SK-N-SH (cell line): Measurements from ENCODE around the gene KY. TPM values are rescaled to one million over a fixed set of nuclear protein-coding genes. Genes with fewer than 3 reads are reported as not detected.

Experiments
- CTCF ChIA-PET: fragments of 300-600, 350-600 bp; formaldehyde crosslinking; extraction: SDS; loops from one replicate; lab custom pipeline; 2021; lab: Yijun Ruan, JAX
- POLR2A ChIA-PET: fragments of 350-600 bp; sonication (Branson Sonifier 250); formaldehyde crosslinking; extraction: SDS; loops from one replicate; lab custom pipeline; 2020; ENCODE audit warnings: antibody characterized with exemption, inconsistent platforms; lab: Yijun Ruan, JAX
- DNase-seq: peaks from one replicate; pipeline ENCODE4 v3.0.0; 2012
- H2AFZ ChIP-seq: fragments of 200-600 bp; sonication (generic); 2 replicates; pipeline ENCODE4 v1.8.1; 2016; ENCODE audit warnings: antibody characterized with exemption, mild to moderate bottlenecking, low read depth
- H3F3A ChIP-seq: fragments of 200-600 bp; sonication (generic); replicated peaks from 2 replicates; pipeline ENCODE3; 2016; ENCODE audit warnings: antibody characterized with exemption, mild to moderate bottlenecking; ENCODE audit not compliant: insufficient read depth
- H3K27ac ChIP-seq, 2 experiments: fragments of 200-500 bp in 1 of 2; fragments of 200-600 bp in 1 of 2; sonication (Bioruptor generic) in 1 of 2; sonication (generic), shearing (Covaris generic) in 1 of 2; 2 replicates each; pipeline versions ENCODE4 v1.5.1 to v1.6.1; 2014 to 2016; ENCODE audit warnings: low read depth in 2 of 2, inconsistent platforms in 1 of 2, low read length in 1 of 2, mild to moderate bottlenecking in 1 of 2, mixed read lengths in 1 of 2
- H3K27me3 ChIP-seq: fragments of 200-600 bp; sonication (generic), shearing (Covaris generic); 2 replicates; pipeline ENCODE4 v1.6.1; 2016; ENCODE audit warnings: mixed run types; ENCODE audit not compliant: insufficient read depth
- H3K36me3 ChIP-seq, 2 experiments: fragments of 200-500 bp in 1 of 2; fragments of 200-600 bp in 1 of 2; sonication (Bioruptor generic) in 1 of 2; sonication (generic) in 1 of 2; replicated peaks in 1 of 2; 2 replicates each; pipeline versions ENCODE3 to v1.5.1; 2014 to 2016; ENCODE audit warnings: low read length in 1 of 2, mild to moderate bottlenecking in 1 of 2; ENCODE audit not compliant: insufficient read depth in 2 of 2, control insufficient read depth in 1 of 2
- H3K4me1 ChIP-seq, 2 experiments: fragments of 200-500 bp in 1 of 2; fragments of 200-600 bp in 1 of 2; sonication (Bioruptor generic) in 1 of 2; sonication (generic), shearing (Covaris generic) in 1 of 2; 2 replicates each; pipeline versions ENCODE4 v1.5.1 to v1.6.1; 2014 to 2016; ENCODE audit warnings: low read depth in 1 of 2, low read length in 1 of 2, mixed run types in 1 of 2; ENCODE audit not compliant: insufficient read depth in 2 of 2, control insufficient read depth in 1 of 2
- H3K4me2 ChIP-seq: fragments of 200-600 bp; sonication (generic), shearing (Covaris generic); 2 replicates; pipeline ENCODE4 v1.6.1; 2017; ENCODE audit warnings: mixed run types
- H3K4me3 ChIP-seq, 2 experiments: fragments of 200-500 bp in 1 of 2; fragments of 200-600 bp in 1 of 2; sonication (Bioruptor generic) in 1 of 2; sonication (generic), shearing (Covaris generic) in 1 of 2; 2 replicates each; pipeline versions ENCODE4 v1.5.1 to v1.8.1; 2014 to 2016; ENCODE audit warnings: low read depth in 2 of 2, inconsistent platforms in 1 of 2, low read length in 1 of 2, mild to moderate bottlenecking in 1 of 2, mixed read lengths in 1 of 2, moderate library complexity in 1 of 2
- H3K79me2 ChIP-seq: fragments of 200-600 bp; sonication (generic); 2 replicates; pipeline ENCODE4 v1.8.1; 2017; ENCODE audit warnings: mild to moderate bottlenecking; ENCODE audit not compliant: insufficient read depth
- H3K9ac ChIP-seq: fragments of 200-600 bp; sonication (generic); 2 replicates; pipeline ENCODE4 v1.6.1; 2017; ENCODE audit warnings: mixed run types
- H3K9me2 ChIP-seq: fragments of 200-600 bp; sonication (generic); 2 replicates; pipeline ENCODE4 v1.6.1; 2017; ENCODE audit warnings: mixed run types
- H3K9me3 ChIP-seq: fragments of 200-600 bp; sonication (generic); 2 replicates; pipeline ENCODE4 v1.6.1; 2017; ENCODE audit warnings: mixed run types, mild to moderate bottlenecking, moderate library complexity
- H4K20me1 ChIP-seq: fragments of 200-600 bp; sonication (generic); 2 replicates; pipeline ENCODE4 v1.6.1; 2017; ENCODE audit warnings: mild to moderate bottlenecking, mixed run types; ENCODE audit not compliant: insufficient read depth
- CTCF ChIP-seq: fragments of 200-600 bp; sonication (generic); IDR thresholded peaks from 2 replicates; pipeline ENCODE4 v1.6.1; 2017; ENCODE audit warnings: antibody characterized with exemption, mild to moderate bottlenecking, moderate library complexity
- ELF1 ChIP-seq: IDR thresholded peaks from 2 replicates; pipeline ENCODE4 v1.4.0; 2012
- FOXJ3 ChIP-seq: sonication (generic); formaldehyde crosslinking; IDR thresholded peaks from 2 replicates; pipeline ENCODE4 v1.5.1; 2020; ENCODE audit warnings: mild to moderate bottlenecking, missing genetic modification reagents
- FOXM1 ChIP-seq: IDR thresholded peaks from 2 replicates; pipeline ENCODE4 v1.4.0; 2012; ENCODE audit warnings: low read depth, mild to moderate bottlenecking
- GABPA ChIP-seq: IDR thresholded peaks from 2 replicates; pipeline ENCODE4 v1.4.0; 2012; ENCODE audit warnings: low read depth, mild to moderate bottlenecking
- GATA2 ChIP-seq: sonication (generic); formaldehyde crosslinking; IDR thresholded peaks from 2 replicates; pipeline ENCODE4 v1.5.0; 2020; ENCODE audit warnings: mild to moderate bottlenecking, missing genetic modification reagents
- JUND ChIP-seq: IDR thresholded peaks from 2 replicates; pipeline ENCODE4 v1.4.0; 2012
- MAX ChIP-seq: IDR thresholded peaks from 2 replicates; pipeline ENCODE4 v1.4.0; 2012; ENCODE audit warnings: low read depth
- MEF2A ChIP-seq: IDR thresholded peaks from 2 replicates; pipeline ENCODE4 v1.4.0; 2012; ENCODE audit warnings: low read depth, borderline replicate concordance
- MXI1 ChIP-seq: IDR thresholded peaks from 2 replicates; pipeline ENCODE4 v1.6.1; 2012; ENCODE audit warnings: mild to moderate bottlenecking, low read depth, low read length, improper control_type of control experiment
- NFIC ChIP-seq: IDR thresholded peaks from 2 replicates; pipeline ENCODE4 v1.4.0; 2012; ENCODE audit warnings: borderline replicate concordance
- NRF1 ChIP-seq: IDR thresholded peaks from 2 replicates; pipeline ENCODE4 v1.6.1; 2012; ENCODE audit warnings: low read depth, mild to moderate bottlenecking, low read length
- POLR2AphosphoS5 ChIP-seq: IDR thresholded peaks from 2 replicates; pipeline ENCODE4 v1.6.1; 2012; ENCODE audit warnings: low read depth, low read length
- RXRA ChIP-seq: IDR thresholded peaks from 2 replicates; pipeline ENCODE4 v1.4.0; 2012; ENCODE audit warnings: low read depth, mild to moderate bottlenecking, borderline replicate concordance
- SIN3A ChIP-seq: IDR thresholded peaks from 2 replicates; pipeline ENCODE4 v1.6.1; 2012; ENCODE audit warnings: low read depth, mild to moderate bottlenecking, low read length, moderate library complexity, borderline replicate concordance
- SMC3 ChIP-seq: IDR thresholded peaks from 2 replicates; pipeline ENCODE4 v1.6.1; 2012; ENCODE audit warnings: low read depth, low read length, improper control_type of control experiment
- TCF12 ChIP-seq: IDR thresholded peaks from 2 replicates; pipeline ENCODE4 v1.4.0; 2012
- TEAD4 ChIP-seq: IDR thresholded peaks from 2 replicates; pipeline ENCODE4 v1.4.0; 2012; ENCODE audit warnings: mild to moderate bottlenecking, borderline replicate concordance; ENCODE audit not compliant: insufficient read depth
- YY1 ChIP-seq: IDR thresholded peaks from 2 replicates; pipeline ENCODE4 v1.4.0; 2012; ENCODE audit warnings: low read depth, mild to moderate bottlenecking
- WGBS: methylation state at CpG from one replicate; pipeline ENCODE4 v1.1.6; 2017; ENCODE audit warnings: low lambda C conversion rate; 5-methylcytosine and 5-hydroxymethylcytosine counted together
- polyA plus RNA-seq, 3 experiments: library from polyadenylated mRNA; depleted of rRNA; stranded (reverse); fragments of >200 nt; gene quantifications; 2 replicates each; pipeline ENCODE4 v1.2.3, GENCODE V29; 2012
- TF ChIP-seq, protein P1 (sequence below): IDR thresholded peaks from 2 replicates; pipeline ENCODE4 v1.6.1; 2012; ENCODE audit warnings: mild to moderate bottlenecking, low read depth, low read length, moderate library complexity
- TF ChIP-seq, protein P2 (sequence below): fragments of 150-350 bp; IDR thresholded peaks from 2 replicates; pipeline ENCODE4 v1.6.1; 2017; ENCODE audit warnings: antibody characterized with exemption, low read length, low read depth, borderline replicate concordance

The KY gene
- polyA plus RNA-seq, 1 of the 3 experiments (the other 2 are of a cell fraction) = 2.4 TPM

DNA sequence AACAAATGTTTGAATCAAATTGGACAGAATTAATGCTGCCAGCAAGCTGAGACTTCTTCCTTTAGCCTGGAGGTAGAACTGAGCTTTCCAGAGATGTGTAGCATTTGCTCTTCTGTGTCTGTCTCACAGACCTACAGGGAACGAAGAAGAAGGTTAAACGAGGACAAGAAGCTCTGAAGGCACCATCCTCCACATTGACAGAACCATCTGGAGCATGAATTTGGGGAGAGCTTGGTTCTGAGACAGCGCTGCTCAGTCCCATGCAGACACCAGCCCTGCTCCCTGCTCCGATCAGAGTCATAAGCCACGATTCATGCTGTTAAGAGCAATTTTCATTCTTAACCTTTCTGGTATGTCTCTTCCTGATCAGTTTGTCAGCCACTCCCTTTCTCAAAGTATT lies 7.7 kb upstream of the KY start (continued):
- TF ChIP-seq GATA2 (CRISPR knock-in tag) (no peak), NFIC (no peak), SIN3A (no peak), TCF12 (no peak), MEF2A (no peak), JUND (no peak)

- H4K20me1 ChIP-seq = no peaks in the 10 kb centered on the region
- WGBS = 69% methylated on average over 6 of the region's 7 CpGs
- H2AFZ ChIP-seq = no peak overlapping the region
- H3K79me2 ChIP-seq = no peaks in the 10 kb centered on the region
- TF ChIP-seq ELF1 (no peak), SMC3 (no peak), CTCF (no peak), GABPA (no peak), MXI1 (no peak), NRF1 (no peak), FOXM1 (no peak), TCF12 (no peak), MEF2A (no peak), RXRA (no peak), MAX (no peak), GATA2 (CRISPR knock-in tag) (no peak), POLR2AphosphoS5 (no peak), TEAD4 (no peak), FOXJ3 (CRISPR knock-in tag) (no peak), YY1 (no peak), SIN3A (no peak), NFIC (no peak)
- TF ChIP-seq, protein P1, sequence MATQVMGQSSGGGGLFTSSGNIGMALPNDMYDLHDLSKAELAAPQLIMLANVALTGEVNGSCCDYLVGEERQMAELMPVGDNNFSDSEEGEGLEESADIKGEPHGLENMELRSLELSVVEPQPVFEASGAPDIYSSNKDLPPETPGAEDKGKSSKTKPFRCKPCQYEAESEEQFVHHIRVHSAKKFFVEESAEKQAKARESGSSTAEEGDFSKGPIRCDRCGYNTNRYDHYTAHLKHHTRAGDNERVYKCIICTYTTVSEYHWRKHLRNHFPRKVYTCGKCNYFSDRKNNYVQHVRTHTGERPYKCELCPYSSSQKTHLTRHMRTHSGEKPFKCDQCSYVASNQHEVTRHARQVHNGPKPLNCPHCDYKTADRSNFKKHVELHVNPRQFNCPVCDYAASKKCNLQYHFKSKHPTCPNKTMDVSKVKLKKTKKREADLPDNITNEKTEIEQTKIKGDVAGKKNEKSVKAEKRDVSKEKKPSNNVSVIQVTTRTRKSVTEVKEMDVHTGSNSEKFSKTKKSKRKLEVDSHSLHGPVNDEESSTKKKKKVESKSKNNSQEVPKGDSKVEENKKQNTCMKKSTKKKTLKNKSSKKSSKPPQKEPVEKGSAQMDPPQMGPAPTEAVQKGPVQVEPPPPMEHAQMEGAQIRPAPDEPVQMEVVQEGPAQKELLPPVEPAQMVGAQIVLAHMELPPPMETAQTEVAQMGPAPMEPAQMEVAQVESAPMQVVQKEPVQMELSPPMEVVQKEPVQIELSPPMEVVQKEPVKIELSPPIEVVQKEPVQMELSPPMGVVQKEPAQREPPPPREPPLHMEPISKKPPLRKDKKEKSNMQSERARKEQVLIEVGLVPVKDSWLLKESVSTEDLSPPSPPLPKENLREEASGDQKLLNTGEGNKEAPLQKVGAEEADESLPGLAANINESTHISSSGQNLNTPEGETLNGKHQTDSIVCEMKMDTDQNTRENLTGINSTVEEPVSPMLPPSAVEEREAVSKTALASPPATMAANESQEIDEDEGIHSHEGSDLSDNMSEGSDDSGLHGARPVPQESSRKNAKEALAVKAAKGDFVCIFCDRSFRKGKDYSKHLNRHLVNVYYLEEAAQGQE = no peak
- TF ChIP-seq, protein P2, sequence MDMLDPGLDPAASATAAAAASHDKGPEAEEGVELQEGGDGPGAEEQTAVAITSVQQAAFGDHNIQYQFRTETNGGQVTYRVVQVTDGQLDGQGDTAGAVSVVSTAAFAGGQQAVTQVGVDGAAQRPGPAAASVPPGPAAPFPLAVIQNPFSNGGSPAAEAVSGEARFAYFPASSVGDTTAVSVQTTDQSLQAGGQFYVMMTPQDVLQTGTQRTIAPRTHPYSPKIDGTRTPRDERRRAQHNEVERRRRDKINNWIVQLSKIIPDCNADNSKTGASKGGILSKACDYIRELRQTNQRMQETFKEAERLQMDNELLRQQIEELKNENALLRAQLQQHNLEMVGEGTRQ = no peak
- no peaks in the 10 kb centered on the region for H3K9me2 ChIP-seq
- no peak for DNase-seq
- H3K27me3 ChIP-seq = no peaks in the 10 kb centered on the region
- no peaks in the 10 kb centered on the region for H3K9me3 ChIP-seq
- no peak overlapping the region for H3K27ac ChIP-seq
- H3K9ac ChIP-seq = no peak overlapping the region
- H3K4me1 ChIP-seq = peaks cover 2 to 5% of the 10 kb centered on the region in 2 experiments; a peak in 1 of 4 replicates
- H3K4me2 ChIP-seq = no peak overlapping the region
- ChIA-PET CTCF (interaction anchor here (0.9 to 1.2 kb wide), 2 partner anchors 16 kb away, joined by 3 to 4 read pairs; no protein-coding TSS in a partner anchor), POLR2A (no interaction called here)
- no peak overlapping the region for H3K4me3 ChIP-seq
- H3K36me3 ChIP-seq = no peaks in the 10 kb centered on the region
- H3F3A ChIP-seq = no peaks in the 10 kb centered on the region
These were observed 5.5 kb upstream of the KY start for GRCh38 chr3:134656211-134656800.
